Measurements from ENCODE around the gene LCP2. TPM values are rescaled to one million over a fixed set of nuclear protein-coding genes. Genes with fewer than 3 reads are reported as not detected.

LCP2 gene
- polyA plus RNA-seq (2011; rRNA removed) (not detected in 2 replicates), polyA minus RNA-seq (2011; rRNA and poly(A)+ RNA removed) (not detected in 2 replicates)

- CTCF ChIA-PET: interaction anchor here (1.2 to 2.3 kb wide), 2 partner anchors 31 to 73 kb away, joined by 3 to 6 read pairs; no protein-coding TSS in a partner anchor
- H3K36me3 ChIP-seq (ENCODE audit: control insufficient read depth, insufficient read depth, low read length): no peaks in the 10 kb centered on the region
These were observed at the start of gene LCP2 for GRCh38 chr5:170297589-170298462. Gene LCP2, minus strand, starts transcription at chr5:170297777. Its CDS starts 166 bp downstream, at chr5:170297611.

GRCh38 chr5:170347022-170347567, 49.5 kb upstream of the LCP2 start:
- POLR2A ChIA-PET: no interaction called here
- no peak overlapping the region for H3K4me3 ChIP-seq (ENCODE audit: low read depth, low read length)
- CTCF ChIA-PET: no interaction called here
- no peaks in the 10 kb centered on the region for H3K36me3 ChIP-seq (ENCODE audit: control insufficient read depth, insufficient read depth, low read length)
- H3K27me3 ChIP-seq (ENCODE audit: control insufficient read depth, insufficient read depth, low read length): no peaks in the 10 kb centered on the region
- DNase-seq (ENCODE audit: low read depth): no peak
- no peak for TF ChIP-seq CTCF (IDR thresholded peaks at IDR 0.05; ENCODE audit: insufficient read depth, low read depth, low read length)

More at GRCh38 chr5:170297589-170298462, at the start of gene LCP2:
- H3K27me3 ChIP-seq (ENCODE audit: control insufficient read depth, insufficient read depth, low read length): no peaks in the 10 kb centered on the region
- no peak for DNase-seq (ENCODE audit: low read depth)
- H3K4me3 ChIP-seq (ENCODE audit: low read depth, low read length): no peak within 1 kb of the TSS
- POLR2A ChIA-PET: no interaction called here
- no peak for TF ChIP-seq CTCF (IDR thresholded peaks at IDR 0.05; ENCODE audit: insufficient read depth, low read depth, low read length)

- ChIA-PET POLR2A (no interaction called here), CTCF (no interaction called here)
- Histone ChIP-seq H3K36me3 (ENCODE audit: control insufficient read depth, insufficient read depth, low read length) (no peaks in the 10 kb centered on the region), H3K4me3 (ENCODE audit: low read depth, low read length) (no peak overlapping the region), H3K27me3 (ENCODE audit: control insufficient read depth, insufficient read depth, low read length) (no peaks in the 10 kb centered on the region)
- no peak for DNase-seq (ENCODE audit: low read depth)
- TF ChIP-seq CTCF (IDR thresholded peaks at IDR 0.05; ENCODE audit: insufficient read depth, low read depth, low read length): no peak
These were observed 48.4 kb upstream of the LCP2 start for GRCh38 chr5:170345971-170346370.

GRCh38 chr5:170343177-170343576, 45.6 kb upstream of the LCP2 start:
- H3K36me3 ChIP-seq (ENCODE audit: control insufficient read depth, insufficient read depth, low read length): no peaks in the 10 kb centered on the region
- no peaks in the 10 kb centered on the region for H3K27me3 ChIP-seq (ENCODE audit: control insufficient read depth, insufficient read depth, low read length)
- ChIA-PET POLR2A (no interaction called here), CTCF (no interaction called here)
- no peak overlapping the region for H3K4me3 ChIP-seq (ENCODE audit: low read depth, low read length)
- DNase-seq (ENCODE audit: low read depth): no peak
- no peak for TF ChIP-seq CTCF (IDR thresholded peaks at IDR 0.05; ENCODE audit: insufficient read depth, low read depth, low read length)

GRCh38 chr5:170342153-170342725, 44.7 kb upstream of the LCP2 start:
- CTCF ChIA-PET: no interaction called here
- H3K36me3 ChIP-seq (ENCODE audit: control insufficient read depth, insufficient read depth, low read length): no peaks in the 10 kb centered on the region
- no peak for DNase-seq (ENCODE audit: low read depth)
- TF ChIP-seq CTCF (IDR thresholded peaks at IDR 0.05; ENCODE audit: insufficient read depth, low read depth, low read length): no peak
- POLR2A ChIA-PET: no interaction called here
- H3K27me3 ChIP-seq (ENCODE audit: control insufficient read depth, insufficient read depth, low read length): no peaks in the 10 kb centered on the region
- H3K4me3 ChIP-seq (ENCODE audit: low read depth, low read length): no peak overlapping the region

Data from BJ (cell line).